H1 (cell line): ENCODE results near the gene STYXL1. TPM values are rescaled to one million over a fixed set of nuclear protein-coding genes. Genes with fewer than 3 reads are reported as not detected.

Source experiments
- CTCF ChIA-PET: fragments of 300-600 bp; sonication (Branson Sonifier 250); formaldehyde crosslinking; loops from one replicate; lab custom pipeline; 2021; ENCODE audit not compliant: partially characterized antibody; lab: Charles Lee
- POLR2A ChIA-PET: fragments of 300-600 bp; sonication (Branson Sonifier 250); formaldehyde crosslinking; loops from one replicate; lab custom pipeline; 2021; ENCODE audit warnings: inconsistent platforms; ENCODE audit not compliant: partially characterized antibody; lab: Charles Lee
- DNase-seq, 2 experiments: peaks; one replicate each; pipeline versions ENCODE4 v3.0.0 to v3.0.0-alpha.2; 2010 to 2022; ENCODE audit warnings: low spot score in 2 of 2, low read depth in 1 of 2, mixed read lengths in 1 of 2
- FAIRE-seq: peaks from 2 replicates; lab custom pipeline; 2011; peaks lifted over from hg19 to GRCh38; lab: Jason Lieb, UNC
- H2AFZ ChIP-seq: 2 replicates; pipeline ENCODE4 v1.8.1; 2012; ENCODE audit warnings: low read length, inconsistent platforms
- H2AK5ac ChIP-seq: 2 replicates; pipeline ENCODE4 v1.6.1; 2013; ENCODE audit warnings: low read depth, low read length
- H2BK120ac ChIP-seq: replicated peaks from 2 replicates; pipeline ENCODE3; 2013; ENCODE audit warnings: low read depth, low read length, inconsistent platforms
- H2BK12ac ChIP-seq: 2 replicates; pipeline ENCODE4 v1.6.1; 2013; ENCODE audit warnings: low read depth, low read length
- H2BK15ac ChIP-seq: 2 replicates; pipeline ENCODE4 v1.6.1; 2013; ENCODE audit warnings: low read length
- H2BK20ac ChIP-seq: 2 replicates; pipeline ENCODE4 v1.6.1; 2013; ENCODE audit warnings: low read length
- H2BK5ac ChIP-seq: 2 replicates; pipeline ENCODE4 v1.6.1; 2013; ENCODE audit warnings: low read depth, low read length
- H3K14ac ChIP-seq: 2 replicates; pipeline ENCODE4 v1.6.1; 2013; ENCODE audit warnings: inconsistent platforms; ENCODE audit not compliant: insufficient read length
- H3K18ac ChIP-seq: 2 replicates; pipeline ENCODE4 v1.6.1; 2013; ENCODE audit warnings: low read length; ENCODE audit errors: extremely low read depth
- H3K23ac ChIP-seq: 2 replicates; pipeline ENCODE4 v1.6.1; 2013; ENCODE audit warnings: inconsistent platforms; ENCODE audit not compliant: insufficient read length
- H3K23me2 ChIP-seq: 2 replicates; pipeline ENCODE4 v1.6.1; 2013; ENCODE audit warnings: low read depth, low read length
- H3K27ac ChIP-seq: 2 replicates; pipeline ENCODE4 v1.6.1; 2011; ENCODE audit warnings: low read depth, low read length, inconsistent platforms
- H3K27me3 ChIP-seq, 4 experiments: replicated peaks in 1 of 4; 1 replicate in 1 of 4; 2 replicates in 3 of 4; pipeline versions ENCODE4 v1.6.1 to v1.8.1; 2011 to 2013; ENCODE audit warnings: low read length in 3 of 4, mild to moderate bottlenecking in 3 of 4, inconsistent platforms in 2 of 4, mixed read lengths in 2 of 4, moderate library complexity in 1 of 4; ENCODE audit not compliant: control insufficient read depth in 3 of 4, insufficient read depth in 3 of 4; ENCODE audit errors: extremely low read depth in 1 of 4
- H3K36me3 ChIP-seq, 4 experiments: 2 replicates each; pipeline versions ENCODE4 v1.6.1 to v1.8.1; 2011 to 2013; ENCODE audit warnings: mild to moderate bottlenecking in 4 of 4, low read length in 3 of 4, moderate library complexity in 2 of 4, control low read depth in 1 of 4, inconsistent platforms in 1 of 4; ENCODE audit not compliant: insufficient read depth in 4 of 4, control insufficient read depth in 2 of 4
- H3K4ac ChIP-seq: replicated peaks from 2 replicates; pipeline ENCODE3; 2013; ENCODE audit warnings: low read length, low read depth, mixed read lengths, inconsistent platforms; ENCODE audit not compliant: insufficient read length
- H3K4me1 ChIP-seq, 4 experiments: replicated peaks in 1 of 4; 1 replicate in 1 of 4; 2 replicates in 3 of 4; pipeline versions ENCODE4 v1.6.1 to v1.8.1; 2011 to 2013; ENCODE audit warnings: low read length in 3 of 4, inconsistent platforms in 2 of 4, mixed read lengths in 1 of 4; ENCODE audit not compliant: insufficient read depth in 4 of 4, control insufficient read depth in 3 of 4
- H3K4me2 ChIP-seq, 2 experiments: 2 replicates each; pipeline versions ENCODE4 v1.6.1 to v1.8.1; 2011 to 2013; ENCODE audit warnings: low read depth in 2 of 2, low read length in 2 of 2, control low read depth in 1 of 2, inconsistent platforms in 1 of 2, mild to moderate bottlenecking in 1 of 2; ENCODE audit not compliant: insufficient read depth in 1 of 2
- H3K4me3 ChIP-seq, 4 experiments: fragments of 200-600, 300-600 bp in 1 of 4; sonication (generic), shearing (Covaris generic), sonication (Bioruptor Twin) in 1 of 4; 2 replicates each; pipeline versions ENCODE4 v1.5.1 to v1.8.1; 2011 to 2016; ENCODE audit warnings: low read length in 4 of 4, low read depth in 3 of 4, control low read depth in 2 of 4, inconsistent platforms in 2 of 4, mild to moderate bottlenecking in 2 of 4, mixed read lengths in 1 of 4, moderate library complexity in 1 of 4; ENCODE audit not compliant: insufficient read depth in 2 of 4; ENCODE audit errors: extremely low read depth in 1 of 4
- H3K56ac ChIP-seq: replicated peaks from 2 replicates; pipeline ENCODE3; 2013; ENCODE audit warnings: low read depth, mild to moderate bottlenecking, mixed read lengths, low read length, inconsistent platforms; ENCODE audit not compliant: insufficient read length
- H3K79me1 ChIP-seq: 2 replicates; pipeline ENCODE4 v1.6.1; 2013; ENCODE audit warnings: low read depth, low read length, control low read depth
- H3K79me2 ChIP-seq, 2 experiments: 2 replicates each; pipeline versions ENCODE4 v1.6.1 to v1.8.1; 2012 to 2013; ENCODE audit warnings: low read length in 2 of 2, mild to moderate bottlenecking in 2 of 2, inconsistent platforms in 1 of 2; ENCODE audit not compliant: insufficient read depth in 2 of 2, control insufficient read depth in 1 of 2
- H3K9ac ChIP-seq, 4 experiments: replicated peaks in 1 of 4; 1 replicate in 1 of 4; 2 replicates in 3 of 4; pipeline versions ENCODE4 v1.6.1 to v1.8.1; 2011 to 2013; ENCODE audit warnings: low read depth in 3 of 4, low read length in 3 of 4, control low read depth in 2 of 4, mild to moderate bottlenecking in 2 of 4, moderate library complexity in 2 of 4, inconsistent platforms in 1 of 4; ENCODE audit errors: extremely low read depth in 1 of 4
- H3K9me3 ChIP-seq, 2 experiments: 2 replicates each; pipeline versions ENCODE4 v1.6.1 to v1.8.1; 2012 to 2013; ENCODE audit warnings: mild to moderate bottlenecking in 2 of 2, moderate library complexity in 2 of 2, control low read depth in 1 of 2, inconsistent platforms in 1 of 2, low read depth in 1 of 2, low read length in 1 of 2, mixed read lengths in 1 of 2; ENCODE audit not compliant: insufficient read depth in 2 of 2
- H4K20me1 ChIP-seq, 2 experiments: replicated peaks in 1 of 2; 2 replicates each; pipeline versions ENCODE3 to v1.8.1; 2011 to 2013; ENCODE audit warnings: inconsistent platforms in 2 of 2, low read length in 2 of 2, mild to moderate bottlenecking in 1 of 2; ENCODE audit not compliant: insufficient read depth in 2 of 2, control insufficient read depth in 1 of 2
- H4K5ac ChIP-seq: 2 replicates; pipeline ENCODE4 v1.6.1; 2013; ENCODE audit warnings: low read length, low read depth, mixed read lengths, inconsistent platforms; ENCODE audit not compliant: insufficient read length
- H4K8ac ChIP-seq: 2 replicates; pipeline ENCODE4 v1.8.0; 2013; ENCODE audit warnings: mild to moderate bottlenecking, moderate library complexity, low read length, inconsistent platforms; ENCODE audit not compliant: insufficient read depth; ENCODE audit errors: extremely low read depth
- H4K91ac ChIP-seq: replicated peaks from 2 replicates; pipeline ENCODE3; 2013; ENCODE audit warnings: low read length, mixed read lengths, inconsistent platforms; ENCODE audit not compliant: insufficient read length
- BACH1 ChIP-seq: IDR thresholded peaks from 2 replicates; pipeline ENCODE4 v1.6.1; 2012; ENCODE audit warnings: low read length, improper control_type of control experiment
- EGR1 ChIP-seq: IDR thresholded peaks from 2 replicates; pipeline ENCODE4 v1.6.1; 2011; ENCODE audit warnings: low read depth, low read length, borderline replicate concordance
- HDAC6 ChIP-seq: IDR thresholded peaks from one replicate; pipeline ENCODE4 v1.7.1; 2012; ENCODE audit warnings: low read depth, mild to moderate bottlenecking, inconsistent platforms, low read length, moderate library complexity
- PHF8 ChIP-seq: fragments of 200-600 bp; sonication (generic); conservative IDR thresholded peaks from 2 replicates; pipeline ENCODE4 v1.7.1; 2012; ENCODE audit warnings: low read depth, mild to moderate bottlenecking, inconsistent platforms, low read length, moderate library complexity
- POU5F1 ChIP-seq: IDR thresholded peaks from 2 replicates; pipeline ENCODE4 v1.6.1; 2011; ENCODE audit warnings: low read depth, mild to moderate bottlenecking, low read length, moderate library complexity
- RFX5 ChIP-seq: IDR thresholded peaks from 2 replicates; pipeline ENCODE4 v1.6.1; 2011; ENCODE audit warnings: low read depth, low read length, improper control_type of control experiment, borderline replicate concordance
- RNF2 ChIP-seq: fragments of 200-900, 300-1000 bp; sonication (generic); IDR thresholded peaks from 2 replicates; pipeline ENCODE4 v1.7.1; 2016; ENCODE audit warnings: borderline replicate concordance, low read depth, mild to moderate bottlenecking, antibody characterized with exemption, low read length; ENCODE audit not compliant: poor library complexity, severe bottlenecking; ENCODE audit errors: missing control alignments
- SAP30 ChIP-seq: fragments of 300-600 bp; sonication (generic); IDR thresholded peaks from 2 replicates; pipeline ENCODE4 v1.7.1; 2012; ENCODE audit warnings: low read length, moderate library complexity, mild to moderate bottlenecking, inconsistent platforms; ENCODE audit not compliant: insufficient read depth, insufficient replicate concordance
- TCF12 ChIP-seq: IDR thresholded peaks from 2 replicates; pipeline ENCODE4 v1.6.1; 2011; ENCODE audit warnings: low read depth, mild to moderate bottlenecking, low read length
- TEAD4 ChIP-seq: IDR thresholded peaks from 2 replicates; pipeline ENCODE4 v1.6.1; 2012; ENCODE audit warnings: low read depth, low read length, inconsistent platforms, mixed read lengths
- WGBS, 2 experiments: shearing (Covaris generic) in 1 of 2; methylation state at CpG; one replicate each; pipeline versions ENCODE4 v1.1.6 to v1.1.7; 2013 to 2015; ENCODE audit warnings: low lambda C conversion rate in 2 of 2, mixed read lengths in 2 of 2, inconsistent platforms in 1 of 2, low coverage in 1 of 2, missing lambda C conversion rate in 1 of 2; ENCODE audit not compliant: insufficient replicate concordance in 2 of 2, insufficient coverage in 1 of 2, insufficient read length in 1 of 2; ENCODE audit errors: extremely low coverage in 1 of 2, missing lambda C conversion rate in 1 of 2; 5-methylcytosine and 5-hydroxymethylcytosine counted together
- polyA plus RNA-seq, 7 experiments: library from polyadenylated mRNA; depleted of rRNA in 3 of 7; stranded (reverse) in 5 of 7; unstranded in 2 of 7; fragments of >200 nt in 5 of 7; fragments of 200-250 nt in 2 of 7; gene quantifications; 1 replicate in 5 of 7; 2 replicates in 1 of 7; 4 replicates in 1 of 7; pipeline versions ENCODE4 v1.2.1 to v1.2.3, GENCODE V29; 2011 to 2013; ENCODE audit warnings: missing spikeins in 2 of 7, mixed read lengths in 2 of 7
- total RNA-seq: library from RNA; stranded (reverse); fragmentation: NEBNext Ultra II Directional; extraction: Animal tissue kit (Norgen Biotek cat#: 25700); gene quantifications from 2 replicates; pipeline ENCODE4 v1.2.1, GENCODE V29; 2021

Gene STYXL1
- total and polyA plus RNA-seq, 2 of the 8 experiments (the other 6 are each of a cell fraction or from before 2014, with no cell fraction given): 32.3 to 53.9 TPM

GRCh38 chr7:75960372-75960771 is 87.4 kb downstream of the STYXL1 start:
- Histone ChIP-seq H3K4ac (no peak overlapping the region), H2AFZ (no peak overlapping the region), H3K9ac (no peak overlapping the region), H3K56ac (no peak overlapping the region), H2BK20ac (no peak overlapping the region), H3K4me1 (peaks cover 2 to 11% (median 4%) of the 10 kb centered on the region in 4 experiments), H2BK5ac (no peak overlapping the region), H3K27ac (no peak overlapping the region), H3K27me3 (no peaks in the 10 kb centered on the region), H3K9me3 (no peaks in the 10 kb centered on the region), H3K4me3 (no peak overlapping the region), H4K91ac (no peak overlapping the region), H4K5ac (no peak overlapping the region), H3K36me3 (peaks cover 4 to 29% (median 7%) of the 10 kb centered on the region in 4 experiments; a peak in 6 of 8 replicates), H4K8ac (no peak overlapping the region; the same call in 1 of the 2 replicates), H4K20me1 (peaks cover 3 to 4% of the 10 kb centered on the region in 2 experiments), H3K23ac (no peak overlapping the region), H3K18ac (no peak overlapping the region), H3K14ac (no peak overlapping the region), H2BK120ac (no peak overlapping the region), H3K79me1 (no peaks in the 10 kb centered on the region; the same call in 1 of the 2 replicates), H3K4me2 (no peak overlapping the region), H3K79me2 (no peaks in the 10 kb centered on the region; a peak in 1 of 4 replicates), H3K23me2 (no peaks in the 10 kb centered on the region), H2BK15ac (no peak overlapping the region), H2BK12ac (no peak overlapping the region), H2AK5ac (no peak overlapping the region)
- 91% methylated on average over 6 of the region's 6 CpGs; no CpG with 5 or more reads in 1 of the 2 experiments for WGBS, 2 experiments
- CTCF ChIA-PET: interaction anchor here (0.6 to 2.2 kb wide), 6 partner anchors 12 to 207 kb away, joined by 3 to 11 read pairs (median 6); no protein-coding TSS in a partner anchor
- no peak for FAIRE-seq
- DNase-seq: no peak
- POLR2A ChIA-PET: interaction anchor here (0.7 to 1.6 kb wide), 6 partner anchors 10 to 56 kb away, joined by 3 to 6 read pairs (median 3); no protein-coding TSS in a partner anchor
- no peak for TF ChIP-seq BACH1
- TF ChIP-seq SAP30: no peak
- TF ChIP-seq RFX5: no peak
- TF ChIP-seq RNF2: no peak
- no peak for TF ChIP-seq TCF12
- TF ChIP-seq POU5F1: no peak
- TF ChIP-seq PHF8: no peak
- no peak for TF ChIP-seq EGR1
- TF ChIP-seq TEAD4: no peak
- TF ChIP-seq HDAC6: no peak
